BLaER1 (cell line): Measurements from ENCODE around the gene SHF.
"Not testable (repeated sequence)": the region's sequence is repeated elsewhere in the genome, so short reads cannot be mapped to it uniquely, and the experiment has no call there.

Source experiments
- H3K27ac ChIP-seq: shearing (Covaris generic); formaldehyde crosslinking; 2 replicates; pipeline ENCODE4 v1.8.1; 2022
- H3K27me3 ChIP-seq: shearing (Covaris generic); formaldehyde crosslinking; 2 replicates; pipeline ENCODE4 v1.8.1; 2022
- H3K36me3 ChIP-seq: shearing (Covaris generic); formaldehyde crosslinking; 2 replicates; pipeline ENCODE4 v1.8.1; 2022
- H3K4me1 ChIP-seq: shearing (Covaris generic); formaldehyde crosslinking; 2 replicates; pipeline ENCODE4 v1.8.1; 2022
- H3K4me2 ChIP-seq: shearing (Covaris generic); formaldehyde crosslinking; 2 replicates; pipeline ENCODE4 v1.8.1; 2022
- H3K4me3 ChIP-seq: shearing (Covaris generic); formaldehyde crosslinking; 2 replicates; pipeline ENCODE4 v1.8.1; 2022
- H3K9ac ChIP-seq: shearing (Covaris generic); formaldehyde crosslinking; 2 replicates; pipeline ENCODE4 v1.8.1; 2022
- H3K9me3 ChIP-seq: shearing (Covaris generic); formaldehyde crosslinking; 2 replicates; pipeline ENCODE4 v1.8.1; 2022
- H4K20me1 ChIP-seq: shearing (Covaris generic); formaldehyde crosslinking; 2 replicates; pipeline ENCODE4 v1.8.1; 2022
- Cebpa-rat ChIP-seq: shearing (Covaris generic); IDR thresholded peaks from 2 replicates; pipeline ENCODE4 v1.8.1; 2022

SHF gene

GRCh38 chr15:45187894-45188830 is at the start of gene SHF:
Gene SHF, minus strand, starts transcription at chr15:45187966. Its CDS starts 15 bp downstream, at chr15:45187951.
- no peaks in the 10 kb centered on the region for H3K27me3 ChIP-seq
- H3K9me3 ChIP-seq = no peaks in the 10 kb centered on the region
- peak within 1 kb of the TSS; percentile 91 for H3K4me3 ChIP-seq
- H3K36me3 ChIP-seq = peaks cover 5% of the 10 kb centered on the region; the same call in 1 of the 2 replicates
- peaks cover 45% of the 10 kb centered on the region for H3K4me1 ChIP-seq
- peak within 1 kb of the TSS; percentile 95 for H3K9ac ChIP-seq
- peak within 1 kb of the TSS; percentile 100 for H3K4me2 ChIP-seq
- TF ChIP-seq Cebpa-rat = no peak
- peak within 1 kb of the TSS; percentile 90 for H3K27ac ChIP-seq
- H4K20me1 ChIP-seq = peaks cover 39% of the 10 kb centered on the region

GRCh38 chr15:45236806-45237205 is 49.0 kb upstream of the SHF start:
- not testable (repeated sequence) for H3K36me3 ChIP-seq, H3K4me1 ChIP-seq, H4K20me1 ChIP-seq, H3K27me3 ChIP-seq, H3K27ac ChIP-seq, H3K9ac ChIP-seq, H3K4me2 ChIP-seq, H3K4me3 ChIP-seq
- peaks cover 97% of the 10 kb centered on the region for H3K9me3 ChIP-seq

DNA sequence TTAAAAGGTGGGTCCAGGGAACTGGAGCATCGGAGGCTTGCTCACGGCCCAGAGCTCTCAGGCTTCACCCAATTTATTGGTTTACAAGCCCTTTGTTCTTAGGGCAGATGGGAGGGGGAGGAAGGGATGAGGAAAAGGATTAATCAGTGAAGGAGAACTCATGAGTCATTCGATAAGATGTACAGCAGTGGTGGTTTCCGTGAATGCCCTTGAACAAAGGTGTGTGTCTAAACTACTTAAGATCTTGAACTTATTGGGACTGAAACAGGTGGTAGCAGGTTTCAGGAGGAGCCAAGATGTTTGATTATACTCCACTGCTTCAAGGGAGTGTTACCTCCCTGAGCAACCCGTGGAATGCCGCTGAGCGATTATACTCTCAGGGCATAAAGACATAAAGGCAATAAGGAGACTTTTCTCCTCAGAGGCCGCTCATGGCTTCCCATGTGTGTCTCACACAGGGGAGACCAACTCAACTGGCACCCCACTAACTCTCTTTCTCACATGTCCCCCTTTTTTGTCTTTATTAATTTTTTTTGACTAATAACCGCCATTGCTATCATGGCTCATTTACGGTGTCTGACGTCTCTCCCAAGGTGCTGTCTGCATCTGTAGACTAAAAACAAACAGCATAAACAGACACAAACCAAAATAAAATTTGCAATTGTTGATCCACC is 46.9 kb upstream of the SHF start:
- Histone ChIP-seq H3K4me3 (no peak overlapping the region), H3K4me1 (no peaks in the 10 kb centered on the region), H3K36me3 (no peaks in the 10 kb centered on the region), H3K9ac (no peak overlapping the region), H3K27ac (no peak overlapping the region), H3K9me3 (peaks cover 75% of the 10 kb centered on the region), H4K20me1 (no peaks in the 10 kb centered on the region), H3K27me3 (no peaks in the 10 kb centered on the region), H3K4me2 (no peak overlapping the region)
- no peak for TF ChIP-seq Cebpa-rat

DNA sequence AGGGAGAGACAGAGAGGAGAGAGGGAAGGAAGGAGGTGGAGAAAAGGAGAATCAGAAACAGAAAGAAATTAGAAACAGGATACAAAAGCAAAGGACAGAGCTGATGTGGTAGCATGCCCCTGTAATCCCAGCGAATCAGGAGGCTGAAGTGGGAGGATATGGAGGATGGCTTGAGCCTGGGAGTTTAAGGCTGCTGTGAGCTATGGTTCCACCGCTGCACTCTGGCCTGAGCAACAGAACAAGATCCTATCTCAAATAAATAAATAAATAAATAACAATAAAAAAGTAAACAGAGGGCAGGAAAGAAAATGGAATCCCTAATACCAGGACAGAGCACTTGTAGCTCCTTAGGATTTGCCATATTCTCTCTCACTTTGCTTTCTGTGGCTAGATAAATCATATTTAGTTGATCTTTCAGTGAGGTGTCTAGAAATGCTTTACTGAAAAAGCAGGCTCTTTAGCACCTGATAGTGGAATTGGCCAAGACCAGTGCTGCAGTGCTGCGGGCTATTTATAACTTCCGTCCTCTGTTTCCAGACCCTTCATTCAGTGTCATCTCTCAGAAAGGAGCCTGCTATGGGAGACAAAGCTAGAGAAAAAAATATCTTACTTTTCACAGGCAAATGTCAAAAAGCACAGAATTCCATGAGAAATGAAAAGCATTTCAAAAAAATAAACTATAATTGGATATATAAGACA is 44.2 kb upstream of the SHF start:
- H4K20me1 ChIP-seq = no peaks in the 10 kb centered on the region
- no peaks in the 10 kb centered on the region for H3K27me3 ChIP-seq
- H3K9me3 ChIP-seq = peaks cover 51% of the 10 kb centered on the region
- H3K4me1 ChIP-seq = no peaks in the 10 kb centered on the region
- H3K9ac ChIP-seq = no peak overlapping the region
- no peak for TF ChIP-seq Cebpa-rat
- no peak overlapping the region for H3K27ac ChIP-seq
- no peak overlapping the region for H3K4me2 ChIP-seq
- no peaks in the 10 kb centered on the region for H3K36me3 ChIP-seq
- no peak overlapping the region for H3K4me3 ChIP-seq

- no peak overlapping the region for H3K4me2 ChIP-seq
- no peak overlapping the region for H3K27ac ChIP-seq
- H3K4me3 ChIP-seq = no peak overlapping the region
- H3K27me3 ChIP-seq = no peaks in the 10 kb centered on the region
- peaks cover 42% of the 10 kb centered on the region for H3K9me3 ChIP-seq
- TF ChIP-seq Cebpa-rat = no peak
- no peak overlapping the region for H3K9ac ChIP-seq
- H4K20me1 ChIP-seq = no peaks in the 10 kb centered on the region
- H3K4me1 ChIP-seq = no peaks in the 10 kb centered on the region
- H3K36me3 ChIP-seq = no peaks in the 10 kb centered on the region
These were observed 43.4 kb upstream of the SHF start for GRCh38 chr15:45231132-45231531.

DNA sequence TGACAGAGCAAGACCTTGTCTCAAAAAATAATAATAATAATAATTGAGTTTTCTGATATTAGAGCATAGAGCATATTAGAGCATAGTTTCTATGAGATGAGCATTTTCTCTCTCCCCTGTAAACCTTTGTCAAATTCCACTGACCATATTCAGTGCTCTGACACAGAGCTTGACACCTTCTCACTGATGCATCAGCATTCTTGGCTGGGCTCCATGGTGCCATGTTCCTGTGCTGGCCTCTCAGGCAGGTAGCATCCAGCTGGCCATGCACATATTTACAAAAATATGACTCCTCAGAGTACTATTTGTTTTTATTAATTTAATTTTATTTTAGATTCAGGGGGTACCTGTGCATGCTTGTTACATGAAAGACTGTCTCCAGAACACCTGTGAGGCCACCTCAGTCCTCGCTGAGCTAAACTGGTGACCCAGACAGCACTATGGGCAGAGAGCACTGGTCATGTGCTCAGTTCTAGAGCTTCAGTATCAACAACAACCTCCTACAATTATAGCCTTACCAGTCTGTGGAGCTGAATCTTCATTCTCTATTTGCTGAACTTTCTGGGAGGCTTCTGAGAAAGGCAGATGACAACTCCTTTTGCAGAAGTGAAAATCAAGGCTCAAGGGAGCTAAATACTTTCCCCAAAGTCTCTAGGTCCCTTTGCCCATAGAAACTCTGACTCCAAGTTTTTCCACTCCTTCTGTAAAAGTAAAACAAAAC is 42.6 kb upstream of the SHF start:
- Histone ChIP-seq H3K4me3 (no peak overlapping the region), H4K20me1 (no peaks in the 10 kb centered on the region), H3K9me3 (peaks cover 35% of the 10 kb centered on the region), H3K27ac (no peak overlapping the region), H3K36me3 (no peaks in the 10 kb centered on the region), H3K27me3 (no peaks in the 10 kb centered on the region), H3K9ac (no peak overlapping the region), H3K4me2 (no peak overlapping the region), H3K4me1 (no peaks in the 10 kb centered on the region)
- no peak for TF ChIP-seq Cebpa-rat

- H3K4me1 ChIP-seq = no peaks in the 10 kb centered on the region
- no peaks in the 10 kb centered on the region for H4K20me1 ChIP-seq
- TF ChIP-seq Cebpa-rat = no peak
These were observed 41.2 kb upstream of the SHF start for GRCh38 chr15:45228931-45229330.

DNA sequence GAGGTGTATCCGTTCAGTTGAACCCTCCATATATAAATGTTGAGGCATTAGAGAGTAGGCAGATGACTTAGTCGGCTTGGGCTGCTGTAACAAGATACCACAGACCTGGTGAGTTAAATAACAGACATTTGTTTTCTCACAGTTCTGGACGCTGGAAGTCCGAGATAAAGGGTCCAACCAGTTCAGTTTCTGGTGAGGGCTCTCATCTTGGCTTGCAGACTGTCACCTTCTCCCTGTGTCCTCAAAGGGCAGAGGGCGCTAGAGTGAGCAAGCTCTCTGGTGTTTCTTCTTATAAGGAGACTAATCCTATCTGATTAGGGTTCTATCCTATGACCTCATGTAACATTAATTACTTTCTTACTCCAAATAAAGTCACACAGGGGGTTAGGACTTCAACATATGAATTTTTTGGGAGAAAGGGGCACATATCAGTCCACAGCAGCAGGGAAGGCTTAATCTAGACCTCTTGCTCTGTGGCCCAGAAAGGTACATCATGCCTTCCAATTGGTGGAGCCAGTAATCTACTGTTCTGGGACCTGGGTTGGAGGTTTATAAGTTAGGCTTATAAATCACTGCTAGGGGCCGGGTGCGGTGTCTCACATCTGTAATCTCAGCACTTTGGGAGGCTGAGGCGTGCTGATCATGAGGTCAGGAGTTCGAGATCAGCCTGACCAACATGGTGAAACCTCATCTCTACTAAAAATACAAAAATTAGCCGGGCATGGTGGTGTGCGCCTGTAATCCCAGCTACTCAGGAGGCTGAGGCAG is 37.9 kb upstream of the SHF start:
- Histone ChIP-seq H3K4me2 (no peak overlapping the region), H3K9me3 (no peaks in the 10 kb centered on the region), H3K36me3 (no peaks in the 10 kb centered on the region), H4K20me1 (no peaks in the 10 kb centered on the region), H3K9ac (no peak overlapping the region), H3K4me1 (no peaks in the 10 kb centered on the region), H3K4me3 (no peak overlapping the region), H3K27me3 (no peaks in the 10 kb centered on the region), H3K27ac (no peak overlapping the region)
- TF ChIP-seq Cebpa-rat = no peak

More at GRCh38 chr15:45228931-45229330, 41.2 kb upstream of the SHF start:
- no peak overlapping the region for H3K4me3 ChIP-seq
- H3K27me3 ChIP-seq = no peaks in the 10 kb centered on the region
- no peak overlapping the region for H3K4me2 ChIP-seq
- no peak overlapping the region for H3K27ac ChIP-seq
- no peak overlapping the region for H3K9ac ChIP-seq
- no peaks in the 10 kb centered on the region for H3K36me3 ChIP-seq
- peaks cover 20% of the 10 kb centered on the region for H3K9me3 ChIP-seq
